Breast epithelium (tissue), 4 donors: ENCODE results near the gene TTLL11. TPM values are rescaled to one million over a fixed set of nuclear protein-coding genes. Genes with fewer than 3 reads are reported as not detected.

Experiments
- DNase-seq, 2 donors: peaks; one replicate each; pipeline ENCODE4 v3.0.0-alpha.2; 2019; ENCODE audit warnings: low spot score in 2 of 2
- H3K27ac ChIP-seq, 2 donors: fragments of 200-600 bp; sonication (generic) in 1 of 2; one replicate each; pipeline ENCODE4 v1.5.1; 2016 to 2019; ENCODE audit warnings: mild to moderate bottlenecking in 1 of 2
- H3K27me3 ChIP-seq, 2 donors: fragments of 200-600 bp; sonication (generic) in 1 of 2; one replicate each; pipeline versions ENCODE4 v1.5.1 to v1.6.0; 2017 to 2019; ENCODE audit warnings: control low read depth in 1 of 2, mild to moderate bottlenecking in 1 of 2
- H3K36me3 ChIP-seq: fragments of 200-600 bp; one replicate; pipeline ENCODE4 v1.5.1; 2019
- H3K4me1 ChIP-seq, 2 donors: fragments of 200-600 bp; sonication (generic); one replicate each; pipeline ENCODE4 v1.5.1; 2016 to 2019; ENCODE audit warnings: control low read depth in 1 of 2
- H3K4me3 ChIP-seq, 3 donors: fragments of 200-600 bp; sonication (generic); 1 replicate in 2 of 3; 2 replicates in 1 of 3; pipeline ENCODE4 v1.5.1; 2016 to 2019; ENCODE audit warnings: mild to moderate bottlenecking in 3 of 3, moderate library complexity in 2 of 3
- H3K9me3 ChIP-seq, 2 donors: fragments of 200-600 bp; sonication (generic) in 1 of 2; one replicate each; pipeline ENCODE4 v1.5.1; 2016 to 2019; ENCODE audit warnings: control low read depth in 1 of 2
- POLR2A ChIP-seq: fragments of 450-650 bp; IDR thresholded peaks from one replicate; pipeline ENCODE4 v1.6.1; 2016; ENCODE audit warnings: antibody characterized with exemption, mild to moderate bottlenecking, moderate library complexity
- POLR2AphosphoS5 ChIP-seq, 3 donors: sonication (generic); formaldehyde crosslinking; IDR thresholded peaks; one replicate each; pipeline ENCODE4 v1.6.1; 2017; ENCODE audit warnings: antibody characterized with exemption in 3 of 3
- intact Hi-C: fragments of 100-400 bp; cut with DNase I; formaldehyde crosslinking; loops from one replicate; pipeline ENCODE4 v1.15.1; 2023; ENCODE audit warnings: low total_unique reads
- total RNA-seq, 3 donors: library from RNA; depleted of rRNA; stranded (reverse); fragments of >200 nt; gene quantifications; one replicate each; pipeline ENCODE4 v1.1.0, GENCODE V29; 2016
- TF ChIP-seq, protein P1 (sequence below), 3 donors: fragments of 450-650 bp; IDR thresholded peaks; one replicate each; pipeline ENCODE4 v1.5.1; 2016 to 2017; ENCODE audit warnings: antibody characterized with exemption in 3 of 3, mild to moderate bottlenecking in 3 of 3, moderate library complexity in 3 of 3

The TTLL11 gene
- total RNA-seq, 3 donors from 2014 or later: 9.0 to 12.1 (median 10.0) TPM

DNA sequence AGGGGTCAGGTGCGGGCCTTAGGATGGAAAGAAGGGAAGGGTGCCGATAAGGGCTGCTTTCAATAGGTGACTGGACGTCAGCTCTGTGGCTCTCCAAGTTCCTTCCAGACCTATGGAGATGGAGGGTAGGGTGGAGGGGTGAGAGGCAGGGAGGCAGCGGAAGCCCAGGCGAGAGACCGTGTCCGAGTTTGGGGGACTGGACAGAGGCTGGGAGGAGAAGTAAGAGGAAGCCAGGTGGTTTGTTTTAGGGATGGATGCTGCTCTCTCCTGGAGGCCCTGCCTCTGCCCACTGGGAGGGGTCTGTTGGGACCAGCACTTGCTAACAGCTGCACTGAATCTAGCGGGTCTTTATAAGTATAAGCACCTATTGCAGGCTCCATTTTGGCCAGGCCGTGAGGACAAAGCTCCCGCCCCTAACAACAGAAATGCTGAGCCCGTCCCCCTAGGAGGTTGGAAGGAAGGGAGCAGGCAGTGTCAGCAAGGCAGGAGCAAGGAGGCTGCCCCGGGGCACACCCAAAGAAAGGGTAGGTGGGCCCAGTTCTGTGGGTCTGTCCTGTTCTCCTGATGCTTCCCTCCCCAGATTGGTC, 274.2 kb downstream of the TTLL11 start:
- TF ChIP-seq POLR2A (no peak), POLR2AphosphoS5 (IDR thresholded peaks at IDR 0.05) (no peak)
- TF ChIP-seq, protein P1, sequence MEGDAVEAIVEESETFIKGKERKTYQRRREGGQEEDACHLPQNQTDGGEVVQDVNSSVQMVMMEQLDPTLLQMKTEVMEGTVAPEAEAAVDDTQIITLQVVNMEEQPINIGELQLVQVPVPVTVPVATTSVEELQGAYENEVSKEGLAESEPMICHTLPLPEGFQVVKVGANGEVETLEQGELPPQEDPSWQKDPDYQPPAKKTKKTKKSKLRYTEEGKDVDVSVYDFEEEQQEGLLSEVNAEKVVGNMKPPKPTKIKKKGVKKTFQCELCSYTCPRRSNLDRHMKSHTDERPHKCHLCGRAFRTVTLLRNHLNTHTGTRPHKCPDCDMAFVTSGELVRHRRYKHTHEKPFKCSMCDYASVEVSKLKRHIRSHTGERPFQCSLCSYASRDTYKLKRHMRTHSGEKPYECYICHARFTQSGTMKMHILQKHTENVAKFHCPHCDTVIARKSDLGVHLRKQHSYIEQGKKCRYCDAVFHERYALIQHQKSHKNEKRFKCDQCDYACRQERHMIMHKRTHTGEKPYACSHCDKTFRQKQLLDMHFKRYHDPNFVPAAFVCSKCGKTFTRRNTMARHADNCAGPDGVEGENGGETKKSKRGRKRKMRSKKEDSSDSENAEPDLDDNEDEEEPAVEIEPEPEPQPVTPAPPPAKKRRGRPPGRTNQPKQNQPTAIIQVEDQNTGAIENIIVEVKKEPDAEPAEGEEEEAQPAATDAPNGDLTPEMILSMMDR (IDR thresholded peaks at IDR 0.05): no peak
- H3K9me3 ChIP-seq: no peaks in the 10 kb centered on the region
- H3K36me3 ChIP-seq: no peaks in the 10 kb centered on the region
- no peak overlapping the region for H3K4me3 ChIP-seq
- peak in 1 of 2 donors; percentile 22 for DNase-seq
- intact Hi-C loops: no loop called here
- no peaks in the 10 kb centered on the region for H3K4me1 ChIP-seq
- H3K27ac ChIP-seq: no peak overlapping the region
- no peaks in the 10 kb centered on the region for H3K27me3 ChIP-seq

DNA sequence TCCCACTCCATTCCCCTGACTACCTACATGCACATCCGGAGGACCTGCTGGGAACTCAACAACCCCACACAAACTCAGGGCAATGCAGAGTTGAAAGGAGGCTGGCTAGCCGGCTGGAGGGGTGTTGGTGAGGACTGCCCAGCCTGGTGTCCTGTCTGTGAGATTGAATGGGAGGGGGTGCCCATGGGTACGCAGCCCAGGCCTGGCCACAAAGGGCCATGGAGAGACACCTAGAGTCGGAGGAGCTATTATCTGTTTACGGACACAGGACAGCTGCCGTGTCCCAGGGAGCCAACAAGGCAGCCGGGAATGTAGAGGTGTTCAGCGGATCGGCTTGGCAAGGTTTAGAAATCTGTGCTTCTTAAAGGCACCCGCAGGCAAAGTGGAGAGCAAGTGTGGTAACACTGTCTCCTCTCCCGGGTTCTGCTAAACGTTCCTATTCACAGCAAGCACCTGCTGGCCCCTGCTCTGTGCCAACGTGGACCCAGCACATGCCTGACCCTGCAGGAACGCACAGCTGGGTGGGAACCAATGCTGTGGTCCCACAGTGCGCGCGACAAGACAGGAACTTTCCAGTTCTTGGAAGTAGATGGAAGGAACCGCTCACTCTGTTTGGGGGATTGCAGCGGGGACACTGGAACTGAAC, 275.0 kb downstream of the TTLL11 start:
- H3K27me3 ChIP-seq: no peaks in the 10 kb centered on the region
- no peaks in the 10 kb centered on the region for H3K9me3 ChIP-seq
- peak in 1 of 2 donors; percentile 25 for DNase-seq
- no peaks in the 10 kb centered on the region for H3K36me3 ChIP-seq
- no peak overlapping the region for H3K27ac ChIP-seq
- H3K4me3 ChIP-seq: no peak overlapping the region
- TF ChIP-seq POLR2AphosphoS5 (IDR thresholded peaks at IDR 0.05): no peak
- TF ChIP-seq POLR2A: no peak
- TF ChIP-seq, protein P1 (IDR thresholded peaks at IDR 0.05): no peak
- intact Hi-C loops: no loop called here
- H3K4me1 ChIP-seq: no peaks in the 10 kb centered on the region

DNA sequence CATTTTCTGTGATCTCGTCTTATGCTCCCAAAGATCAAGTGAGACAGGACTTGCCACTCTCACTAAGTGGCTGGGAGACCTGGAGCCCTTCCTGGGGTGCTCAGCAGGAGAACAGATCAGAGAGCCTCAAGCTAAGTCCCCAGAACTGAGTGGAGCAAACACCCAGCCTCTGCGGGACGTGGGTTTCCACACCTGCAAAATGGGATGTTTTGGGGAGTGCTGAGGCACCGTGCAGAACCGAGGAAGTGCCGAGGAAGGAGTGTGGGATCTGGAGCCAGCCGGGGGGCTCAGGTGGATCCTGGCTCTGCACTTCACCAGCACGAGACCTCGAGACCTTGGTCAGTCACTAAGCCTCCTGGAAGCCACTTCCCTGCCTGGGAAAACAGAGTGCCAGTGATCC, 275.6 kb downstream of the TTLL11 start:
- H3K27ac ChIP-seq: no peak overlapping the region
- no peaks in the 10 kb centered on the region for H3K27me3 ChIP-seq
- no peaks in the 10 kb centered on the region for H3K9me3 ChIP-seq
- no peak overlapping the region for H3K4me3 ChIP-seq
- intact Hi-C loops: no loop called here
- peak in 1 of 2 donors; percentile 27 for DNase-seq
- H3K4me1 ChIP-seq: no peaks in the 10 kb centered on the region
- no peak for TF ChIP-seq POLR2A
- no peak for TF ChIP-seq POLR2AphosphoS5 (IDR thresholded peaks at IDR 0.05)
- TF ChIP-seq, protein P1 (IDR thresholded peaks at IDR 0.05): no peak
- no peaks in the 10 kb centered on the region for H3K36me3 ChIP-seq

DNA sequence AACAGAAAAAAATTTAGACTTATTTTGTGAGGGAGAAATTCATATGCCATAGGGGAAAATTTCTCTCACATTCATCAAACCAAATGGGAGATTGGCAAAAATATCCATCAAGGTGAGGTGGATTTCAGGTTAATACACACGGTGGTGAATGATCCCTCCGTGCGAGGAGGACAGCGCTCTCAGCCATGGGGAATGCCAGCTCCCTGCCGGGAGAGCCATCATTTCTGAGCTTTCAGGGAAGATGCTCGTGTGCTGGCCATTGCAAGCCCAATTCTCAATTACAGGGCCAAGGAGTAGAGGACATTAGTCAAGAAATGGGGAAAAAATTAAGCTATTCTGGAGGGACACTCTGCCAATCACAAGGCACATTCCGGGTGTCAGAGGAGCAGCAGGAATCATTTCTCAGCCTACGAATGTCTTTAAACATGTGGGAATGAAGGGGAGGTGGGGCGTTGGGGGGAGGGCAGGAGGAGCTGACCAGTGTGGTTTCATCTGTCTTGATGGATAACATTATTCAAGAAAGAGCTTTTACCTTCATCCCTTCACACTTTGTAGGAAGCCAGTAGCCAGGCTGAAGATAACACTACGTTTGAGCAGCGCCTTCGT, 276.2 kb downstream of the TTLL11 start:
- intact Hi-C loops: no loop called here

More for the DNA sequence above, 276.2 kb downstream of the TTLL11 start:
- DNase-seq: peak in 1 of 2 donors; percentile 6
- no peak overlapping the region for H3K27ac ChIP-seq
- no peaks in the 10 kb centered on the region for H3K9me3 ChIP-seq
- no peaks in the 10 kb centered on the region for H3K36me3 ChIP-seq
- TF ChIP-seq POLR2A (no peak), POLR2AphosphoS5 (IDR thresholded peaks at IDR 0.05) (no peak)
- TF ChIP-seq, protein P1 (IDR thresholded peaks at IDR 0.05): no peak
- H3K4me3 ChIP-seq: no peak overlapping the region
- H3K27me3 ChIP-seq: no peaks in the 10 kb centered on the region
- H3K4me1 ChIP-seq: no peaks in the 10 kb centered on the region
